ENCODE results near the gene PLCL1. TPM values are rescaled to one million over a fixed set of nuclear protein-coding genes. Genes with fewer than 3 reads are reported as not detected.

The PLCL1 gene
- total RNA-seq, 4 donors from 2014 or later: 0.34 to 4.2 (median 1.2) TPM

- Histone ChIP-seq H3K4me3 (no peak overlapping the region), H3K27me3 (no peaks in the 10 kb centered on the region), H3K36me3 (no peaks in the 10 kb centered on the region), H3K9me3 (no peaks in the 10 kb centered on the region), H3K27ac (no peak overlapping the region), H3K4me1 (no peaks in the 10 kb centered on the region)
- TF ChIP-seq CTCF (IDR thresholded peaks at IDR 0.05) (no peak), POLR2A (IDR thresholded peaks at IDR 0.05) (no peak)
- 54 to 71% methylated on average over 2 of the region's 2 CpGs for WGBS, 2 donors
- DNase-seq: no peak
- intact Hi-C loops (cut with DNase I): no loop called here
These were observed 251.3 kb downstream of the PLCL1 start for GRCh38 chr2:198055716-198056115.

- Histone ChIP-seq H3K4me3 (no peak overlapping the region), H3K27me3 (no peaks in the 10 kb centered on the region), H3K27ac (no peak overlapping the region), H3K9me3 (no peaks in the 10 kb centered on the region), H3K4me1 (no peaks in the 10 kb centered on the region), H3K36me3 (no peaks in the 10 kb centered on the region)
- 65 to 81% methylated on average over 2 of the region's 2 CpGs for WGBS, 2 donors
- no peak for DNase-seq
- TF ChIP-seq POLR2A (IDR thresholded peaks at IDR 0.05) (no peak), CTCF (IDR thresholded peaks at IDR 0.05) (no peak)
- intact Hi-C loops (cut with DNase I): no loop called here
These were observed 252.4 kb downstream of the PLCL1 start for GRCh38 chr2:198056836-198057235.

GRCh38 chr2:198059800-198060199, 255.4 kb downstream of the PLCL1 start:
- intact Hi-C loops (cut with DNase I): no loop called here
- 56 to 58% methylated on average over 7 of the region's 7 CpGs for WGBS, 2 donors
- Histone ChIP-seq H3K4me3 (no peak overlapping the region), H3K27me3 (no peaks in the 10 kb centered on the region), H3K4me1 (no peaks in the 10 kb centered on the region), H3K9me3 (no peaks in the 10 kb centered on the region), H3K27ac (no peak overlapping the region), H3K36me3 (no peaks in the 10 kb centered on the region)
- DNase-seq: no peak
- TF ChIP-seq CTCF (IDR thresholded peaks at IDR 0.05): no peak
- no peak for TF ChIP-seq POLR2A (IDR thresholded peaks at IDR 0.05)

- intact Hi-C loops (cut with DNase I): no loop called here
- TF ChIP-seq CTCF (IDR thresholded peaks at IDR 0.05): no peak
- TF ChIP-seq POLR2A (IDR thresholded peaks at IDR 0.05): no peak
These were observed 255.9 kb downstream of the PLCL1 start for GRCh38 chr2:198060277-198060676.

GRCh38 chr2:198062826-198063225, 258.4 kb downstream of the PLCL1 start:
- Histone ChIP-seq H3K36me3 (no peaks in the 10 kb centered on the region), H3K27ac (no peak overlapping the region), H3K27me3 (no peaks in the 10 kb centered on the region), H3K4me3 (no peak overlapping the region), H3K4me1 (no peaks in the 10 kb centered on the region), H3K9me3 (no peaks in the 10 kb centered on the region)
- DNase-seq: no peak
- TF ChIP-seq CTCF (IDR thresholded peaks at IDR 0.05) (no peak), POLR2A (IDR thresholded peaks at IDR 0.05) (no peak)
- intact Hi-C loops (cut with DNase I): no loop called here

More at GRCh38 chr2:198060277-198060676, 255.9 kb downstream of the PLCL1 start:
- no peaks in the 10 kb centered on the region for H3K27me3 ChIP-seq
- H3K27ac ChIP-seq: no peak overlapping the region
- WGBS, 2 donors: 58 to 68% methylated on average over 2 of the region's 2 CpGs
- no peak overlapping the region for H3K4me3 ChIP-seq
- no peak for DNase-seq
- no peaks in the 10 kb centered on the region for H3K9me3 ChIP-seq
- H3K36me3 ChIP-seq: no peaks in the 10 kb centered on the region
- H3K4me1 ChIP-seq: no peaks in the 10 kb centered on the region

All from esophagus squamous epithelium (tissue), 5 donors.